Stimulated activated CD4-positive, alpha-beta T cell treated with anti-CD3 and anti-CD28 coated beads, Interleukin-12 subunit alpha, Interleukin-12 subunit beta, amount 100 ng/mL, for 4 hours (primary cell): ENCODE measurements around the gene UBE2QL1.

Source experiments
- DNase-seq: peaks from one replicate; pipeline ENCODE4 v3.0.0-alpha.2; 2020

The UBE2QL1 gene

DNA sequence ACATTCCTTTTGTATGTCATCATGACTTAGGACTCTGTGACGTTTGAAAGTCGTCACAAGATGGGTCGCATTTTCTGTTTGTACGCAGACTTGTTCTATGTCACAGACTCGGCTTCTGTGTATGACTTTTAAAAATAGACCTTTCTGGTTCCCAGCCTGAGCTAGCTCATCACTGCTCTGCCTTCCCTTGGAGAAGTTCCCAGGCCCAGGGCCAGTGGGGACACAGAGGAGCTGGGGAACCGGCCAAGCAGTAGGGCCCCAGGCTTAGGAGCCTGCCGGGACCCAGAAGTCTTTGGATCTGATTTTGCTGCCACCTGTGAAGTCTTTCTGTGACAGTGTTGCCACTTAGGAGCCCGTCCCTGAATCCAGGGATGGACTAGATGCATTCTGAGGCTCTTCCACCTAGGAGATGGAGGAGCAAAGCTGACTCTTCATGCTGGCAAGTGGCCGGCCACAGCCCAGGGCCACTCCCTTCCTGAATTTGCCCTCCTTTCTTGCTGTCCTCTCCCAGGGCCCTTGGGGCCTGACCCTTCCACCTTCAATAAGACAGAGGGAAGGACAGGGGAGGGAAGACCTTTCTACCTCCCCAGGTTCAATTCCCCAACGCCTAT lies 18.1 kb upstream of the UBE2QL1 start:
- DNase-seq = no peak

DNA sequence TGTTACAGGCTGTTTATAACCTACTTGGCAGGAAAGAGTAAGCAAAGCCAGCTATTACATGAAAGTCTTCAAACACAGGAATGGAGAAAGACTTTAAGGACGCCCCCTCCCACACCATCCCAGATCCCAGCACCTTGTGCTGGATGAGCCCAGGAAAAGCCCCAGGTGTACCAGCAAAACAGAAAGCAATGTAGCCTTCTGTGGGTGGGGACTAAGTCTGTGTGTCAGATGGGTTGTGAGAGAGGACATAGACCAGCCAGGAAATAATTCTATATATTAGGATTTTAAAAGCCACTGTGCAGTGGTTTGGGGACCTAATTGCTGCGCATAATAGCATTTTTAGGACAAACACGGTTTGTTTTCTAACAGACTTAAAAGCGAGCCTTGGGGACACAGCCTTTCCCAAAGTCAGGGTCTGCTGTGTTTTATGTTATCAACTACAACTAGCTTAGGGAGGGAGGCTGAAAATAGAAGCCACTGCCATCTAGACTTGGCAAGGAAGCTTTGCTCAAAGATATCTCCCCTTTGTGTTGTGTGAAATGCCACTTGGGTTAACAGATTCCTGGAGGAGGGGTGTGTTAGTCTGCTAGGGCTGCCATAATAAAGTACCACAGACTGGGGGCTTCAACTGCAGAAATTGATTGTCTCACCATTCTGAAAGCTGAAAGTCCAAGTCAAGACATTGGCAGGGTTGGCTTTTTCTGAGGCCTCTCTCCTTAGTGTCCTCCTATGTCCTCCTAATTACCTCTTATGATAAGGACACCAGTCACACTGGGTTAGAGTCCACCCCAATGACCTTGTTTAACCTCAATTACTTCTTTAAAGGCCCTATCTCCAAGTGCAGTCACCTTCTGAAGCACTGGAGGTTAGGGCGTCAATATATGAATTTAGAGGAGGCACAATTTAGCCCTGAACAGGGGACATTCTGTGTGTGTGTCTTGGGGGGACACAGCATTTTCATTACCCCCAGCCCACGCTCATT lies 17.2 kb upstream of the UBE2QL1 start:
- DNase-seq = no peak

DNA sequence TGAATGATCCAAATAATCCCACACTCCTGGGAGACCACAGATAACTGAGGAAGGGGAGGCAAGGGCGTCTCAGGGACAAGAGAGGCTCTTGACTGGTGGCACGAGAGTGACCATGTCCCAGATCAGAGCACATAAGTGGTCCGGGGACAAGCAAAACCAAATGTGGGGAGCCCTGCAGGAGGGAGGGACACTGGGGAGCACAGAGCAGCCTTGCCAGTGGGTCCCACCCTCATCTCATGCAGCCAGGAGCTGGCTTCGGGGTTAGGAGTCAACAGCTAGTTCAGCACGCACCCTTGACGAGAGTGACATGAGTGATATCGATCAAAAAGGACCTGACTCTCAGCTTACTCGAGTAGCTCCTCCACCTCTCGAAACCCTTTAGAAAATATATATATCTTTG lies 16.5 kb upstream of the UBE2QL1 start:
- no peak for DNase-seq

DNA sequence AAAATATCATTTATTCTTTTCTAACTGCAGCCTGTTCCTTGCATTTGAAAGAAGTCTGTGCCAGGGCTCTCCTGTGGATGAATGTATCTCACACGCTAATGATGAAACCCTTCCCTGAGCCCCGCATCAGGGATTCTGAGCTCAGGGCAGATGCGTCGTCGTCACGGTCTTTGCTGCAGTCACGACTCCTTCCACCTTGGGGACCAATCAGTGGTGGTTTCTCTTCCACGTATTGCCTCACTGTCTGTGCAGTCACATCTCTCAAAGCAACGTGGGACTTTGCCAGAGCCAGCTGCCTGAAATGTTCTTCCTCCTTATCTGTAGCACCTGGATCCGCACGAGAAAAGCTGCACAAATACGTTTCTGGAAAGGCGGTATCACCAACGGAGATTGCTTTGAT lies 13.9 kb upstream of the UBE2QL1 start:
- no peak for DNase-seq

DNA sequence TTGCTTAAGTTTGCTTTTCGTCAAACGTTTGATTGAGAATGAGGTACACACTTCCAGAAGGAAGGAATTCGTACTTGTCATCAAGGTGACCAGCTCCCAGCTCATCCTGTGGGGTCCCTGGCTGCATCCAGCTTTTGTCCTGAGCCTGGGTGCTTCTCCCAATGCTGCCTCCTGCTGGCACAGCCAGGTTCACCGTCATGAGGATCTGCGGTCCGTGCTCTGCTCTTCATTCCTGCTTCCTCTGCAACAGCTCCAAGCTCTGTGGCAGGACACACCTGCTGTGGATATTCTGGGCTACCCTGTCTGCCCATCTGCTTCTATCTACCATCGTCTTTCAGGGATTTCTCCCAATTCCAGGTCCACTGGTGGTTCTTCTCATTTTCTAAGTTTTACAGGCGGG lies 13.3 kb upstream of the UBE2QL1 start:
- DNase-seq = no peak

DNA sequence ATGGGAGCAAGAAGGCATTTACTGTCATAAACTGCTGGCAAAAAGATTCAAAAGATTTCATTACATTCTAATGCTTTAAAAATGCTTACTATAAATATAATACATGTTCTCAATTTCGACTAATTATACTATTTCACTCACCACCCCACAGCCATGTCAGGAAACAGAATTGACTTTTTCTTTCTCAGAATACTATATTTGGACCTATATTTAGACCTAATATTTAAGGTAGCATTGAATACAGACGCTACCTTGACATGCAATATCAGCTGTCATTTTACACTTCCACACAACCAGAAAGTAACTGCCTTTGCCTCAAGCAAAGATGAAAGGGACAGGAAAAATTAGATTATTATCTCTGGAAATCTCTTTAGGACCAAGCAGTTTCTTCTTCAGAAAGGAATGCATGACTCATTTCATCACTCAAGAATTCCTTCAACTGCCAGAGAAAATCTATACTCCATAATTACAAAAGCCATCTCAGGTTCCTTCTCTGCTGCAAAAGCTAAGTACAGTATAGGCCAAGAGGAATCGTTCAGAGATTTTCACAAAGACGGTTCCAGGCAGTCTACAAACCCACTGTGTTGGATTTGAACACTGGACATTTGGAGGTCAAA lies 11.8 kb upstream of the UBE2QL1 start:
- DNase-seq = no peak

DNA sequence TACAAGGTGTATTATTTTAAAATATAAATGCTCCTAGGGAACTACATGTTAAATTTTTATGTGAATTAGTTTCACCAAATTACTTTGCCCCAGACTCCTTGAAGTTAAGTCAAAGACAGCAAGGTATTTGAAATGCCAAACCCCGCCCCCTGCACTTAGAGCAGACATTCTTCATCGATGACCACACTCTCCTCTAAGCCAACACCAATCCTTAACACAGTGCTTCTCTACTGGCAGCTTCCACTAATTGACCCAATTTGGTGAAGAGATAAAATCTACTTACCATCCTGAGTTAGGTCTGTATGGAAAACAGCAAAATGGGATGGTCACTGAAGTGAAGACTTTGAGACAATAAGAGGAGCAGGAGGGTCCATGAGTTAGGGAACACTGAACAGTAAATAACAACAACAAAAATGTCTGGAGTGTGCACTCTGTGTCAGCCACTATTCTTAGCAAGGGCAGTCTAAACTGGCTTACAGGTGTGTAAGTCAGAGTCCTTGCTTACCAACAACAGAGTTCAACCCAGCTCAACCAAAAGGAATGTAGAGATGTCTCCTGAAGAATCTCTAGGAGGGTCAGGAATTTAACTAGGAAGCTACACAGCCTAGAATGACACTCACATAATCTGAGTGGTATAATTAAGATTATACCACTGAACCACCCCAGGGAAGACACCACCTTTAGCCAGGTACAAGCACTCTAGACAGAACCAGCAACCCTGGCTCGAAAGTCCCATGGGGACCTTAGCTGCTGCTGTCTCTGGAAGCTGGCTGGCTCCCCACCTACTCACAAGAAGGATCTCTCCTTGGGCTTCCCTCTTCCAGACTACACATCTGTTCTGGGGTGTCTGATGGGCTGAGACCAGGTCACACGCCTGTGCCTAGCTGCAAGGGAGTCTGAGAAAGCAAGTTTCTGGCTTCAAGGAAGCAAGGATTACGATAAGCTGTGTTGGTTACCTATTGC lies 8.8 kb upstream of the UBE2QL1 start:
- DNase-seq = no peak

DNA sequence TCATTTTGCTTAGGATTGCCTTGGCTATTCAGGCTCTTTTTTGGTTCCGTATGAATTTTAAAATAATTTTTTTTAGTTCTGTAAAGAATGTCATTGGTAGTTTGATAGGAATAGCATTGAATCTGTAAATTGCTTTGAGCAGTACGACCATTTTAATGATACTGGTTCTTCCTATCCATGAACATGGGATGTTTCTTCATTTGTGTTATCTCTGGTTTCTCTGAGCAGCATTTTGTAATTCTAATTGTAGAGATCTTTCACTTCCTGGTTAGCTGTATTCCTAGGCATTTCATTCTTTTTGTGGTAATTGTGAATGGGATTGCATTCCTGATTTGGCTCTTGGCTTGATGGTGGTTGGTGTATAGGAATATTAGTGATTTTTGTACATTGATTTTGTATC lies 6.3 kb upstream of the UBE2QL1 start:
- no peak for DNase-seq

DNA sequence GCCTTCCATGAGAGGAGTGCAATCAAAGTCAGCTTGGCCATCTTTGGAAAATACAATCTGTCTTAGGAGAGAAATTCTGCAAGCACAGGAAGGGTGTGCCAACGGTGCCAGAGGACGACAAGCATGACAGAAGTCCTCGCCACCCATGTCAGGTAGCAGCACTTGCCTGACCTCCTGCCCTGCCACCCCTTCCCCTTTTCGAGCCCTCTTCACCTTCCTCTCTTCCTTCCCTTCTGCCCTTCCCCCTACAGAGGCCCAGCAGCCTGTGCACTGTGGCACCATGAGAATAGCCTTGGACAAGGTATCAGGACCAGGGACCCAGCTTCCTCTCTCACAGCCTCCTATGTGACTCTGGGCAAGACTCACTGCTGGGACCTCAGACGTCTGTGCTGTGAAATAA lies 5.3 kb upstream of the UBE2QL1 start:
- no peak for DNase-seq

DNA sequence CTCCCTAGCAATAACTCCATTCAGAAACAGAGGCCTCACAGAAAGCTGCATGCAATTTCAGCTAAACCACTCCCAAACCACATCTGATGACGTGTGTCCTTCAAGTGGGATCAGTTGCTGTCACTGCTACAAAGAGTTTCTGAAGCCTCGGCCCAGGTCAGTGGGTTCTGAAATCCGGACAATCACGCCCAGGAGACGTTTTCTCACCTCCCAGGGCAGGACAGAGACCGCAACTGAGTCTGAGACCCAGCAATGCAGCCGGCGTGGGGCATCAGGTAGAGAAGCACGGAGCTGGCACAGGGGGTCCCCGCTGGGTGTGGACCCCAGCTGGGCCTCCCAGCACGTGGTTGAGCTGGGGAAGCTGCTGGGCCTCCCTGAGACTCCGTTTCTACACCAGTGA lies 2.6 kb upstream of the UBE2QL1 start:
- DNase-seq = no peak

DNA sequence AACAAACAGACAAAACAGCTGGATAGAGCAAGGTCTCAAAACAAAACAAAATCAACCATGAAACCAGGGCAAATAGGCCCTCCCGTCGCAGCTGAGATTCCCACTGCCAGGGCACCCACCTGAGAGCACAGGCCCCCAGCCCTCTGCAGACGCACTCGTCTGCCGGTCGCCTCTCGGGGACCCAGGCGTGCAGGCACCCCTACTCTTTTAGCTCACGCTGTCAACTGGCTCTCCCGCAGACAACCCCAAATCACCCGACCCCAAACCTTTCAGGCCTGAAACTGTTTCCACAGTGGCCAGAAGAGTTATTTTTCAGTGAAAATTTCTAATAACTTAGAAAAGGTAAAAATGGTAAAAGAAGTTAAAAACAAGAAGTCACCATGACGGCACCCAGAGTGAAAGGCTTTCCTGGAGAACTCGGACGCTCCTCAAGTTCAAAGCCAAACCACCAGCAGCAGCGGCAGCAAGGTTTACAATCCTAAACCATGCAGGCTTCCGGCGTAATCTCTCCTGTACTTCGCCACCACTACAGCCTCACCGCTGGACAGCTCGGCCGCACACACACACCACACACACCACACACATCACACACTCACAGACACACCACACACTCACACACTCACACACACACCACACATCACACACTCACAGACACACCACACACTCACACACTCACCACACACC lies 1.9 kb upstream of the UBE2QL1 start:
- no peak for DNase-seq

DNA sequence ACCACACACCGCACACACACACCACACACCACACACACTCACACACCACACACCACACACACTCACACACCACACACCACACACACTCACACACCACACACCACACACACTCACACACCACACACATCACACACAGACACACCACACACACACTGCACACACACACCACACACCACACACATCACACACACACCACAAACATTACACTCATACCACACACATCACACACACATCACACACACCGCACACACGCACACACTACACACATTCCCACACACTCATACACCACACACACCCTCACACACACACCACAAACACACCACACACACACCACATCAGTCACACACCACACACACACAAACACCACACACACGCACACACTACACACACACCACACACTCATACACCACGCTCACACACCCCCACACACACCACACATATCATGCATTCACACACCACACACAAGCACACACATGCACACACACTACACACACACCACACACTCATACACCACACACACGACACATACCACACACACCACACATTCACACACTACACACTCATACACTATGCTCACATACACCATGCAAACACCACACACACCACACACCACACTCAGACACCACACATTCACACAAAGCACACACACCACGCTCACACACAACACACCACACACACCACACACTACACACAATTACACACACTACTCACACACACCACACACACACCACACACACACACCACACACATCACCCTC lies 1.1 kb upstream of the UBE2QL1 start:
- no peak for DNase-seq

DNA sequence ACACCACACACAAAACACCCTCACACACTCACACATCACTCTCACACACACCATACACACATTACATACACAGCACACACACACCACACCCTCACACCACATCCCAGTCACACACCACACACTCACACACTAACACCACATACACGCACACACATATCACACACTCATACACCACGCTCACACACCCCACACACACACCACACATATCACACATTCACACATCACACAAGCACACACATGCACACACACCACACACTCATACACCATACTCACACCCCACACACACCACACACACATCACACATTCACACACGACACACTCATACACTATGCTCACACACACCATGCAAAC lies 543 bp upstream of the UBE2QL1 start:
- no peak for DNase-seq

DNA sequence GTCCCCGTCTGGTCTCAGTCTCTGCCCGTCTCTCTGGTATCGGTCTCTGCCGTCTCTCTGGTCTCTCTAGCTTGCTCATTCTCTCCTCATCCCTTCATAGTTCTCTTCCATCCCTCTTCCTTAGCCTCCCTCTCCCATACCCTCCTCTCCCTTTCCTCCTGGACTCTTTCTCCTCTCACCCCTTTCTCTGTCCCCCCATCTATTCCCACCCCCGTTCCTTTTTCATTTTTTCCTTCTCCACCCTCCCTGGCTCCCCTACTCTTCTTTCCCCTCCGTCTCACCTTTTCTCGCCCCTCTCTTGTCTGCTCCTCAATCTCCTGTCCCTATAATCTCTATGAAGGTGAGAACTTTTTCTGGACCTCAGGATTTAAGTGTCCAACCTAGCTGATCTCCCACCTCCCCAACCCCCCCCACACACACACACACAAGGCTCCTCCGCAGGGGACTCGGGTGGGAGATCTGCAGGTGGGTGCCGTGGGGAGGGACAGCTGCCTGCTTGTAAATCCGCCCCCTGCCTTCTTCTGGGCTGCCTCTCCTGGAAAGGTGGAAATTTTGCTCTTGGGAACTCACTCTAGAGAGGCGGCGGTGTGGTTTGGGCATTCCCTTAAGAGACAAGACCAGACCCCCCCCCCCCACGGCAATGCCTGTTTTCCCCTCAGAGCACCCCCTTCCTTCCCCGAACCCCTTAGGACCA lies 953 bp downstream of the UBE2QL1 start:
- DNase-seq = no peak

DNA sequence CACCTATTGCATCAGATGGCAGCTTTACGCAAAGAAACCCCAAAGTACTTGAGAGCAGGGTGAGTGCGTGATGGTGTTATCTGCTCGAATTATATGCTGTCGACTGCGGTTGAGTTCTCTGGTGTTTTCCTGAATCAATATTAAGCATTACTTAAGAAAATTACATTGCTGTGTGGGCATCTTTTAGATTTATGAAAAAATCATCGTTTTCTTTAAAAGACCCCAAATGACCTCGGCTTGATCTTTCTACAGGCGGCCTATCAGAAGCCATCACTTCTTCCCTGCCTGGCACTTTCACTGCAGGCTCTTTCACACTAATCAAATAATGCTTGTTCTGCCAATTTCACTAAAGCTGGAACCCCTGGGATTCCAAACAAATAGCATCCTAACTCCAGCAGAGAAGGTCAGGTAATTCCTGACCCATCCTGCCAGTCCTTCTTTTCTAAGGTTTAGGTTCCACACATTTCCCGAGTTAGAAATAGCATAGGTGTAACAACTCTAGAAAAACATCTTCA lies 1.7 kb downstream of the UBE2QL1 start:
- no peak for DNase-seq

DNA sequence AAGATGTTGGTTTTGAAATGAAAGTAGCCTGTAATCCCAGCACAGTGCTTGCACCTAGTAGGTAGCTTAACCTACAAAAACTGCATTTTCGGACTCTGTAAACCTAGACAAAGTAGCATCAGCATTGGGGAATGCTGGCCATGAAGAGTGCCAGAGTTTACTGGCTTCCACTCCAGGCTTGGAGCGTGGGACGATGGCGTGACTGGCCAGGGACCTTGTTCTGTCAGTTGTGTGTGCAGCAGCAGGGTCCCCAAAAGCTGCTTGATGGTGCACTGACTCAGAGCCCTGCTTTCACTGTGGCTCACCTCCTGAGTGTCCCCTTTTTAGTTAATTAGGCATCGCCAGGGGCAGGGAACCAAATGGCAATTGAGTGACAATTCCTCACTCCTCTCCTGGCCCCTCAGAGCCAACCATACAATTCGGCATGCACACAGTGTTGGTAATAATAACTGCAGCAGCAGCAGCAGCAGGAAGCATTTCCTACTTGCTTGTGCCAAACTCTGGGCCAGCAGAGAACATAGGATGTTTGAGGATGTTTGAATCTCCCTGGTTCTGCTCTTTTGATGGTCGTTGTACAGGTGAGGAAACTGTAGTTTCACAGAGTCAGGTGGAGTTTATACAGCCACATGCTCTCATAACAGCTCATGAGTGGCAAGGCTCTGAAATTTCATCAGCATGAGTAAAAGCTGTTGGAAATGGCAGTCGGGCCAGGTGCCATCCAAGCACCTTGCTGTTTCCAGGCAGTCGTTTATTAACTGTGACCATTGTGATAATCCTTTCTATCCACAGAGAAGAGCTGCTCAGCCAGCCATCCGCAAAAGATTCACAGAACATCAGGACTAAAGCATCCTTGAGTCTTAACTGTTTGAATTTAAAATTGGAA lies 4.2 kb downstream of the UBE2QL1 start:
- no peak for DNase-seq

DNA sequence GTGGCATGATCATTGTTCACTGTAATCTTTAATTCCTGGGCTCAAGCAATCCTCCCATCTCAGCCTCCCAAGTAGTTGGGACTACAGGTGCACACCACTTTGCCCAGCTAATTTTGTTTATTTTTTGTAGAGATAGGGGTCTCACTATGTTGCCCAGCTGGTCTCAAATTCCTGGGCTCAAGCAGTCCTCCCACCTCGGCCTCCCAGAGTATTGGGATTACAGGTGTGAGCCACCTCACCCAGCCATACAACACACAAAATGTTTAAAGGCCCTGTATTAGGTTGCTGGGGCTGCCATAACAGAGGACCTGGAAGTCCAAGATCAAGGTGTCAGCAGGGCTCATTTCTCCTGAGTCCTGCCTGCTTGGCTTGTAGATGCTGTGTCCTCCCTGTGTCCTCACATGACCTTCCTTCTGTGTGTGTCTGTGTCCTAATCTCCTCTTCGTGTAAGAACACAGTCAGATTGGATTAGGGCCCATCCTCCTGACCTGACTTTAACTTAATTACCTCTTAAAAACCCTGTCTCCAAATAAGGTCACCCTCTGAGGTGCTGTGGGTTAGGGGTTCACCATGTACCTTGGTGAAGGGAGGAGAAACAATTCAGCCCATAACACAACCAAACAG lies 5.4 kb downstream of the UBE2QL1 start:
- no peak for DNase-seq

DNA sequence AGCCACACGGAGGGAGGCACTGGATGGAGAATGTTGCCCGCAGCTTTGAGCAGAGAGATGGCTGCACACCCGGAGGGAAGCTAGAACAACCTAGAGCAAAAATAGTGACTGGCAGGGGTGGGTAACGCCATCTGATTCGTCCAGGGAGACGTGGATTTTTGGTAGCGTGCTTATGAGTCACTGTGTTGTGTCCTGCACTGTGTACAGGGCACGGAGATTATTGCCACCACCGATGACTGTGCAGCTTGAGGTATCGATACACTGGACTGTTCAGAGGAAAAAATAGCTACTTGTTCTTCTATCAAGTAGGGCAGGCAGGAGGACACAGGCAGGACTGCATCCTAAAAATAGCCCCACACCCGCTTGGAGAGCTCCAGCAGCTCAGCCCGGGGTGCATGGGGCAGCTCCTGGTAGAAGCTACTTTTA lies 6.0 kb downstream of the UBE2QL1 start:
- DNase-seq = no peak

DNA sequence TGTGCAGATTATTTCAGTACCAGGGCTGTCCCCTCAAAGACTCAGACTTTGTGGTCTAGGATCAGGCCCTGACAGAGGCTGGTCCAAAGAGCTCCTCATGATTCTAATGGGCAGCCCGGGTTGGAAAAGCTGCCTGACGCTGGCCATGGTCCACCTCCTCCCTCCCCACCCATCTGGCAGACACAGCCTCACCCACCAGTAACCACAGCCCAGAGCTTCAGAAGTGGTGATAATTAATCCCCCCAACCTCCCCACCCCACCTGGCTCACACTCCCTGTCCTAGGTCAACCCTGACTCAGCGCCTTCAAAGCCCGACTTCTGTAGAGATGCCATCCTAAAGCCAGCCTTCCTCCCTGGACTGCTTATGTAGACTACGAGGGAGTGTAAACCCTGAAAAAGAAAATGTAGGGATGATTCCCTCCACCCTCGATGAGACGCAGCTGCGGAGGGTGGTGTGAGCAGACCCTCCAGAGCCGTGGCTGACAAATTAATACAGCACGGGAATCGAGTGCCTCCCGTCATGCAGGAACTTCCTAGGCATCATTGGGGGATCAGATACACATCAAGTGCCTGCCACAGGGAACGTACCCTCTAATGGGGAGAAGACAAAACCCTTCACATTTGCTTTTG lies 7.0 kb downstream of the UBE2QL1 start:
- DNase-seq = no peak
